HUES64 (cell line): ENCODE data around the gene MED28.
"Not testable (repeated sequence)": the region's sequence is repeated elsewhere in the genome, so short reads cannot be mapped to it uniquely, and the experiment has no call there.

Experiments
- H3K27ac ChIP-seq: 2 replicates; pipeline ENCODE4 v1.7.0; 2013; ENCODE audit warnings: low read depth, low read length, inconsistent platforms
- H3K27me3 ChIP-seq: 2 replicates; pipeline ENCODE4 v1.6.1; 2013; ENCODE audit warnings: mild to moderate bottlenecking, low read length; ENCODE audit not compliant: insufficient read depth
- H3K36me3 ChIP-seq: 2 replicates; pipeline ENCODE4 v1.6.1; 2013; ENCODE audit warnings: mild to moderate bottlenecking, low read length; ENCODE audit not compliant: insufficient read depth
- H3K4me1 ChIP-seq: 2 replicates; pipeline ENCODE4 v1.6.1; 2013; ENCODE audit warnings: mild to moderate bottlenecking, low read length, moderate library complexity; ENCODE audit not compliant: insufficient read depth
- H3K4me3 ChIP-seq: 2 replicates; pipeline ENCODE4 v1.5.1; 2013; ENCODE audit warnings: mild to moderate bottlenecking, low read length, moderate library complexity
- H3K9ac ChIP-seq: 2 replicates; pipeline ENCODE4 v1.6.1; 2013; ENCODE audit warnings: mild to moderate bottlenecking, low read depth, low read length
- H3K9me3 ChIP-seq: 2 replicates; pipeline ENCODE4 v1.6.1; 2013; ENCODE audit warnings: low read depth, low read length; ENCODE audit not compliant: insufficient read depth
- WGBS: fragments of 150-250, 120-280 bp; methylation state at CpG from one replicate; pipeline ENCODE4 v1.1.7; 2013; ENCODE audit warnings: missing lambda C conversion rate; 5-methylcytosine and 5-hydroxymethylcytosine counted together

The MED28 gene

DNA sequence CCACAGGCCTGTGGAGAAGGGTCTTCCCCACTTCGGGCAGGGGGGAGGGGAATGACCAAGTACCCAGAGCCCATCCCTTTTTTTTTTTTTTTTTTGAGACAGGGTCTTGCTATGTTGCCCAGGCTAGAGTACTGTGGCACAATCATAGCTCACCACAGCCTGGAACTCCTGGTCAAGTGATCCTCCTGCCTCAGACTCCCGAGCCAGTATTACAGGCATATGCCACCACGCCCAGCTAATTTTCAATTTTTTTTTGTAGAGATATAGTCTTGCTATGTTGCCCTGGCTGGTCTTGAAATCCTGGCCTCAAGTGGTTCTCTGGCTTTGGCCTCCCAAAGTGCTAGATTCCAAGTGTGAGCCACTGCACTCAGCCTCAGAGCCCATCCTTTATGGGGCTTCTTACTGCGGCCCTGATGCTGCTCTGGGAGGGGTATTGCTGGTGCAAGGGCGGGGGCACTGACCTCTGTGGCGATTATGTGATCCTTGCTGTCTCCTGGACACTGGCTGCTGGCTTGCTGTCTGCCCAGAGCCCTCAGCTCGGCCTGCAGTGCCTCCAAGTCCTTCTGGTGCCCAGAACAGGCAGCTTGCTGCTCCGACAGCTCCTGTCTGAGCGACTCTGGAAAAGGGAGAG, 32.9 kb downstream of the MED28 start:
- 0 out of 2 replicates have a peak, but pooled peaks cover 3% of the 10 kb centered on the region for H3K36me3 ChIP-seq
- H3K9me3 ChIP-seq, result no peaks in the 10 kb centered on the region
- H3K4me1 ChIP-seq, result no peaks in the 10 kb centered on the region
- no peak overlapping the region for H3K27ac ChIP-seq
- H3K4me3 ChIP-seq, result no peak overlapping the region
- H3K9ac ChIP-seq, result no peak overlapping the region
- H3K27me3 ChIP-seq, result no peaks in the 10 kb centered on the region
- 91% methylated on average over 8 of the region's 9 CpGs for WGBS

DNA sequence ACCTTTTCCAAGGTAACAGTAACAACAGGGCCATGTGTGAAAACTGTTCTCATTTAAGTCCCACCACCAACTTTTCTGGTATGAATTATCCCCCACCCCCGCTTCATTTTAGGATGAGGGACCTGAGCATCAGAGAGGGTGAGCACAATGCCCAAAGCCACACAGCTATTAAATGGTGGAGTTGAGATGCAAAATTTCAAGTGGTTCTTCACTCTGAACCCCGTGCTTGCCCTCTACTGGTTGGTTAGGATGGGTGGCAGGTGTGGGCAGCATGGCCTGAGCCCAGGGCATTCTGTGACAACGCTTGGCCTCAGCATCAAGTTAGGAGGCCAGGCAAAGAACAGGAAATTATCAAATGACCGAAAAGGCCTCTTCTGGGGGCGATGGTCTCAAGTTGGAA, 33.5 kb downstream of the MED28 start:
- H3K27me3 ChIP-seq, result no peaks in the 10 kb centered on the region
- H3K9ac ChIP-seq, result no peak overlapping the region
- no peaks in the 10 kb centered on the region for H3K9me3 ChIP-seq
- H3K4me1 ChIP-seq, result no peaks in the 10 kb centered on the region
- no peak overlapping the region for H3K4me3 ChIP-seq
- no peak overlapping the region for H3K27ac ChIP-seq
- WGBS, result 88% methylated on average over 5 of the region's 5 CpGs
- H3K36me3 ChIP-seq, result no peaks in the 10 kb centered on the region

- H3K36me3 ChIP-seq, result no peaks in the 10 kb centered on the region
- H3K9ac ChIP-seq, result no peak overlapping the region
- 93% methylated on average over 2 of the region's 2 CpGs for WGBS
- H3K9me3 ChIP-seq, result no peaks in the 10 kb centered on the region
- H3K27ac ChIP-seq, result no peak overlapping the region
- H3K4me3 ChIP-seq, result no peak overlapping the region
- H3K4me1 ChIP-seq, result no peaks in the 10 kb centered on the region
- no peaks in the 10 kb centered on the region for H3K27me3 ChIP-seq
Measured at GRCh38 chr4:17650406-17650805, 36.0 kb downstream of the MED28 start.

GRCh38 chr4:17654701-17655100, 40.3 kb downstream of the MED28 start:
- no peak overlapping the region for H3K9ac ChIP-seq
- H3K27ac ChIP-seq, result no peak overlapping the region
- H3K36me3 ChIP-seq, result no peaks in the 10 kb centered on the region
- WGBS, result 87% methylated on average over 8 of the region's 8 CpGs
- no peak overlapping the region for H3K4me3 ChIP-seq
- no peaks in the 10 kb centered on the region for H3K4me1 ChIP-seq
- no peaks in the 10 kb centered on the region for H3K9me3 ChIP-seq
- H3K27me3 ChIP-seq, result no peaks in the 10 kb centered on the region

GRCh38 chr4:17657090-17657489, 42.6 kb downstream of the MED28 start:
- no peaks in the 10 kb centered on the region for H3K36me3 ChIP-seq
- no peaks in the 10 kb centered on the region for H3K4me1 ChIP-seq
- H3K4me3 ChIP-seq, result no peak overlapping the region
- H3K27ac ChIP-seq, result no peak overlapping the region
- H3K9ac ChIP-seq, result no peak overlapping the region
- no peaks in the 10 kb centered on the region for H3K9me3 ChIP-seq
- H3K27me3 ChIP-seq, result no peaks in the 10 kb centered on the region
- WGBS, result 93% methylated on average over 1 of the region's 1 CpG

DNA sequence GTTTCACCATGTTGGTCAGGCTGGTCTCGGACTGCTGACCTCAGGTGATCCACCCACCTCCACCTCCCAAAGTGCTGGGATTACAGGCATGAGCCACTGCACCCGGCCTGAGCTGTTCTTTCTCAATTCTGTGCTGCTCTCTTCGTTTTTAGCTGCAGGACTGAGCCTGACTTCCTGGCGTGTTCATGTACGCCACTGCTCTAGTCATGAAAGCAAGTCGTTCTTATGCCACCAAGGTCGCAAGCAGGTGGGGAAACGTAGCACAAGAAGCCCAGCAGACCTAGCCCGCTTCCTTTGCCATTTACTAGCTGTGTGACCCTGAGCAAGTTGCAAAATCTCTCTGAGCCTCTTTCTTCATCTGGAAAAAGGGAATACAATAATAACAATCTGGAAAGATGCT, 43.4 kb downstream of the MED28 start:
- 91% methylated on average over 9 of the region's 9 CpGs for whole genome bisulfite sequencing
- no peak overlapping the region for H3K4me3 ChIP-seq
- H3K36me3 ChIP-seq, result no peaks in the 10 kb centered on the region

GRCh38 chr4:17659196-17659595, 44.8 kb downstream of the MED28 start:
- H3K4me3 ChIP-seq, H3K4me1 ChIP-seq, H3K36me3 ChIP-seq, H3K27ac ChIP-seq, H3K9me3 ChIP-seq, H3K9ac ChIP-seq, H3K27me3 ChIP-seq: not testable (repeated sequence)
- WGBS, result 96% methylated on average over 8 of the region's 8 CpGs

More for the DNA sequence above, 43.4 kb downstream of the MED28 start:
- Histone ChIP-seq H3K27me3 (no peaks in the 10 kb centered on the region), H3K4me1 (no peaks in the 10 kb centered on the region), H3K27ac (no peak overlapping the region), H3K9me3 (no peaks in the 10 kb centered on the region), H3K9ac (no peak overlapping the region)

DNA sequence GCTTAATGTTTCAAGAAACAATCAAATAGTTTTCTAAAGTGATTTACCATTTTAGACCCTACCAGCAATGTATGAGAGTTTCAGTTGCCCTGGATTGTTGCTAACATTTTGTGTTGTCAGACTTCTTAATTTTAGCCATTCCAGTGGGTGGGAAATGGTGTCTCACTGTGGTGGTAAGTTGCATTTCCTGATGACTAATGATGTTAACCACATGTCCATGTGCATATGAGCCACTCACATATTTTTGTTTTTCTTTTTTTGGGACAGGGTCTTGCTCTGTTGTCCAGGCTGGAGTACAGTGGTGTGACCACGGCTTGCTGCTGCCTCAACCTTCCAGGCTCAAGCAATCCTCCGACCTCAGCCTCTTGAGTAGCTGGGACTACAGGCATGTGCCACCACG, 48.3 kb downstream of the MED28 start:
- H3K27me3 ChIP-seq, result no peaks in the 10 kb centered on the region
- H3K4me1 ChIP-seq, result no peaks in the 10 kb centered on the region
- H3K4me3 ChIP-seq, result no peak overlapping the region
- no peak overlapping the region for H3K9ac ChIP-seq
- no peak overlapping the region for H3K27ac ChIP-seq
- H3K36me3 ChIP-seq, result no peaks in the 10 kb centered on the region
- 91% methylated on average over 3 of the region's 3 CpGs for WGBS
- no peaks in the 10 kb centered on the region for H3K9me3 ChIP-seq

DNA sequence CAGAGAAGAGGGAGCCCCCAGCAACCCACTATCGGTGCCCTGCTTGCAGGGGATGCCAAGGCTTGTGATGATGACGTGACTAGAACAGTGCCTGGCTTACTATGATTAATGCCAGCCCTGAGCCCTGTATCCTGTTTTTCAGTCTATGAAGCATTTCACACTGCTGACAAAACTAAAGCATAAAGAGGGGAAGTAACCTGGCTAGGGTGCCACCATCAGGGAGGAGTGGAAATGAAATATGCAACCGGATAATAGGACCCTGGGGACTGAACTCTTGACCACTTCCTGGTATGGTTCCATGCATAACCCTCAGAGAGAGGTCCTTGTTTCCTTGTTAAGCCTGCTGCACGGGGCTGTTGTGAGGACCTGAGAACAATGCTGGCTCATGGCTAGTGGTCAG, 50.3 kb downstream of the MED28 start:
- Histone ChIP-seq H3K27ac (no peak overlapping the region), H3K27me3 (no peaks in the 10 kb centered on the region), H3K4me3 (no peak overlapping the region), H3K36me3 (no peaks in the 10 kb centered on the region), H3K9ac (no peak overlapping the region), H3K9me3 (no peaks in the 10 kb centered on the region), H3K4me1 (no peaks in the 10 kb centered on the region)
- 84% methylated on average over 4 of the region's 4 CpGs for WGBS

- Histone ChIP-seq H3K9me3 (no peaks in the 10 kb centered on the region), H3K4me3 (no peak overlapping the region), H3K4me1 (no peaks in the 10 kb centered on the region), H3K9ac (no peak overlapping the region), H3K27me3 (no peaks in the 10 kb centered on the region), H3K27ac (no peak overlapping the region), H3K36me3 (no peaks in the 10 kb centered on the region)
- WGBS, result 89% methylated on average over 1 of the region's 1 CpG
Measured at GRCh38 chr4:17665346-17665745, 50.9 kb downstream of the MED28 start.

DNA sequence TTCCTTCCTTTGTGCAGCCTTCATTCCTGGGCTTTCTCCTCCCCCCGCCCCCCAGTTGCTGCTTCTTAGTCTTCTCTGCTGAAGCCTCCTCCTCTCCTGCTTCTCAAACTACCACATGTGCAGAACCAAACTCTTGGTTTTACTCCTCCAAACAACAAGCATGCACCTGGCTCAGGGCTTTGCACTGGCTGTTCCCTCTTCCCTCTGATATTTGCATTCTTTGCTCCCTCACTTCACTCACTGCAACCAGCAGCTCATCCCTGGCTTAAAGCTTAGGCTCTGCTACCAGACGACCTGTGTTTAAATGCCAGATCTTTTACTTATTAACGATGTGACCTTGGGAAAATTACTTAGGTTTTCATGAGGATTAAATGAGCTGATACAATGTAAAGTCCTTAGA, 51.4 kb downstream of the MED28 start:
- 76% methylated on average over 3 of the region's 3 CpGs for WGBS
- Histone ChIP-seq H3K36me3 (no peaks in the 10 kb centered on the region), H3K4me3 (no peak overlapping the region), H3K9me3 (no peaks in the 10 kb centered on the region), H3K27ac (no peak overlapping the region), H3K27me3 (no peaks in the 10 kb centered on the region), H3K9ac (no peak overlapping the region), H3K4me1 (no peaks in the 10 kb centered on the region)

DNA sequence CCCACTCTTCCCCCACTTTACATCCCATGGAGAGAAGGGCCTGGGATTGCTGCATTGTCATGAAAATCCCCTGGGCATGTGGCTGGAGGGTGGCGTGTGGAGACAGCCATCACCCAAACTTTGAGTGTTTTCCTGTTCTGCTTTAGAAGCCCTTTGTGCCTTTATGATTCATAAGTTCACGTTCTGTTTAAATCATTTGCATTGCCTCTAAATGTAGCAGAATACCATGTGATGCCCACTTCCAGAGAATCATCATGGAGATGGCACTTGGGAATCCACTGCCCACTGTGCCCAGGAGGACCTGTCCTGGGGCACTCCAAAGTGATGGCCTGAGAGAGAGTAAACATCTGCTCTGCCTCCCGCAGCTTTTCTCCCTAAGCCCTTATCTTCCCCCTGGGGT, 52.8 kb downstream of the MED28 start:
- H3K27ac ChIP-seq, result no peak overlapping the region
- WGBS, result 86% methylated on average over 2 of the region's 3 CpGs
- H3K27me3 ChIP-seq, result no peaks in the 10 kb centered on the region
- no peaks in the 10 kb centered on the region for H3K9me3 ChIP-seq
- H3K36me3 ChIP-seq, result no peaks in the 10 kb centered on the region
- no peak overlapping the region for H3K4me3 ChIP-seq
- H3K4me1 ChIP-seq, result no peaks in the 10 kb centered on the region
- no peak overlapping the region for H3K9ac ChIP-seq
